ENCODE data around the gene FAM117B.
"Not testable (repeated sequence)": the region's sequence is repeated elsewhere in the genome, so short reads cannot be mapped to it uniquely, and the experiment has no call there.

FAM117B gene

GRCh38 chr2:202782940-202783558 is 148.3 kb downstream of the FAM117B start:
- no peak overlapping the region for H3K4me3 ChIP-seq
- H3K27ac ChIP-seq = no peak overlapping the region

GRCh38 chr2:202786842-202787241 is 152.1 kb downstream of the FAM117B start:
- Histone ChIP-seq H3K27ac (no peak overlapping the region), H3K4me3 (no peak overlapping the region)

GRCh38 chr2:202790676-202791075 is 155.9 kb downstream of the FAM117B start:
- no peak overlapping the region for H3K27ac ChIP-seq
- no peak overlapping the region for H3K4me3 ChIP-seq

GRCh38 chr2:202797944-202798343 is 163.2 kb downstream of the FAM117B start:
- no peak overlapping the region for H3K4me3 ChIP-seq
- no peak overlapping the region for H3K27ac ChIP-seq

- not testable (repeated sequence) for H3K27ac ChIP-seq, H3K4me3 ChIP-seq
Measured at GRCh38 chr2:202805911-202806310, 171.1 kb downstream of the FAM117B start.

- H3K4me3 ChIP-seq = not testable (repeated sequence)
- H3K27ac ChIP-seq = peak overlapping the region in 4 of 21 experiments; percentile 23 to 58 (median 42)
Measured at GRCh38 chr2:202807431-202808138, 172.8 kb downstream of the FAM117B start.

- Histone ChIP-seq H3K27ac (peak overlapping the region in 2 of 21 experiments; percentile 23 to 58), H3K4me3 (no peak overlapping the region)
Measured at GRCh38 chr2:202808754-202809153, 174.0 kb downstream of the FAM117B start.

- Histone ChIP-seq H3K4me3 (no peak overlapping the region), H3K27ac (no peak overlapping the region)
Measured at GRCh38 chr2:202813387-202813786, 178.6 kb downstream of the FAM117B start.

- H3K27ac ChIP-seq = no peak overlapping the region
Measured at GRCh38 chr2:202814226-202814625, 179.5 kb downstream of the FAM117B start.

GRCh38 chr2:202815548-202816360 is 181.0 kb downstream of the FAM117B start:
- Histone ChIP-seq H3K4me3 (no peak overlapping the region), H3K27ac (no peak overlapping the region)

More at GRCh38 chr2:202814226-202814625, 179.5 kb downstream of the FAM117B start:
- no peak overlapping the region for H3K4me3 ChIP-seq

- H3K4me3 ChIP-seq = no peak overlapping the region
Measured at GRCh38 chr2:202817771-202818170, 183.0 kb downstream of the FAM117B start.

GRCh38 chr2:202818321-202818720 is 183.6 kb downstream of the FAM117B start:
- no peak overlapping the region for H3K27ac ChIP-seq
- H3K4me3 ChIP-seq = no peak overlapping the region

More at GRCh38 chr2:202817771-202818170, 183.0 kb downstream of the FAM117B start:
- H3K27ac ChIP-seq = no peak overlapping the region

Data from skin epidermis (tissue), 12 donors.